Tibial artery (tissue), 4 donors: ENCODE data around the gene NRXN3.

ENCODE experiments used
- DNase-seq, 2 donors: peaks; one replicate each; pipeline ENCODE4 v3.0.0-alpha.2; 2019
- H3K27ac ChIP-seq, 2 donors: fragments of 200-600 bp; sonication (generic) in 1 of 2; 1 replicate in 1 of 2; 2 replicates in 1 of 2; pipeline ENCODE4 v1.5.1; 2018 to 2019; ENCODE audit warnings: mild to moderate bottlenecking in 1 of 2
- H3K27me3 ChIP-seq, 2 donors: fragments of 200-600 bp; sonication (generic) in 1 of 2; one replicate each; pipeline versions ENCODE4 v1.5.1 to v1.6.0; 2016 to 2019
- H3K36me3 ChIP-seq, 3 donors: fragments of 200-600 bp; sonication (generic) in 2 of 3; one replicate each; pipeline ENCODE4 v1.5.1; 2016 to 2019; ENCODE audit warnings: mild to moderate bottlenecking in 2 of 3
- H3K4me1 ChIP-seq, 4 donors: fragments of 200-600 bp; sonication (generic) in 2 of 4; 1 replicate in 3 of 4; 2 replicates in 1 of 4; pipeline ENCODE4 v1.5.1; 2016 to 2019
- H3K4me3 ChIP-seq, 2 donors: fragments of 200-600 bp; sonication (generic) in 1 of 2; 1 replicate in 1 of 2; 2 replicates in 1 of 2; pipeline ENCODE4 v1.5.1; 2018 to 2019; ENCODE audit warnings: mild to moderate bottlenecking in 2 of 2
- H3K9me3 ChIP-seq, 3 donors: fragments of 200-600 bp; sonication (generic) in 1 of 3; one replicate each; pipeline ENCODE4 v1.5.1; 2016 to 2019
- CTCF ChIP-seq, 2 experiments: fragments of 200-600 bp in 1 of 2; fragments of 450-650 bp in 1 of 2; IDR thresholded peaks; one replicate each; pipeline ENCODE4 v1.5.1; 2017 to 2019; ENCODE audit warnings: antibody characterized with exemption in 2 of 2, mild to moderate bottlenecking in 1 of 2, moderate library complexity in 1 of 2
- intact Hi-C: fragments of 100-400 bp; cut with DNase I; formaldehyde crosslinking; loops from one replicate; pipeline ENCODE4 v1.15.0; 2023; ENCODE audit warnings: low total_unique reads

The NRXN3 gene

GRCh38 chr14:79298373-79298772 is 1128.2 kb downstream of the NRXN3 start:
- TF ChIP-seq CTCF (IDR thresholded peaks at IDR 0.05): no peak
- H3K27me3 ChIP-seq: no peaks in the 10 kb centered on the region
- DNase-seq: no peak
- intact Hi-C loops: no loop called here
- H3K4me3 ChIP-seq: no peak overlapping the region
- no peak overlapping the region for H3K27ac ChIP-seq
- H3K4me1 ChIP-seq: no peaks in the 10 kb centered on the region
- H3K36me3 ChIP-seq: no peaks in the 10 kb centered on the region
- H3K9me3 ChIP-seq: no peaks in the 10 kb centered on the region

- TF ChIP-seq CTCF (IDR thresholded peaks at IDR 0.05): no peak
- intact Hi-C loops: no loop called here
- no peak overlapping the region for H3K4me3 ChIP-seq
- H3K27ac ChIP-seq: no peak overlapping the region
- no peaks in the 10 kb centered on the region for H3K9me3 ChIP-seq
- no peak for DNase-seq
- H3K4me1 ChIP-seq: no peaks in the 10 kb centered on the region
- no peaks in the 10 kb centered on the region for H3K27me3 ChIP-seq
- no peaks in the 10 kb centered on the region for H3K36me3 ChIP-seq
Observed at GRCh38 chr14:79299162-79299561, 1129.0 kb downstream of the NRXN3 start.

- no peaks in the 10 kb centered on the region for H3K36me3 ChIP-seq
- no peak overlapping the region for H3K4me3 ChIP-seq
- no peak for TF ChIP-seq CTCF (IDR thresholded peaks at IDR 0.05)
- no peaks in the 10 kb centered on the region for H3K9me3 ChIP-seq
- H3K27ac ChIP-seq: no peak overlapping the region
- no peaks in the 10 kb centered on the region for H3K4me1 ChIP-seq
- intact Hi-C loops: no loop called here
- no peaks in the 10 kb centered on the region for H3K27me3 ChIP-seq
- no peak for DNase-seq
Observed at GRCh38 chr14:79304279-79304678, 1134.1 kb downstream of the NRXN3 start.

- no peak for TF ChIP-seq CTCF (IDR thresholded peaks at IDR 0.05)
- no peak overlapping the region for H3K27ac ChIP-seq
- no peaks in the 10 kb centered on the region for H3K27me3 ChIP-seq
- no peaks in the 10 kb centered on the region for H3K36me3 ChIP-seq
- H3K4me1 ChIP-seq: no peaks in the 10 kb centered on the region
- no peaks in the 10 kb centered on the region for H3K9me3 ChIP-seq
- intact Hi-C loops: no loop called here
- H3K4me3 ChIP-seq: no peak overlapping the region
- no peak for DNase-seq
Observed at GRCh38 chr14:79306546-79306945, 1136.4 kb downstream of the NRXN3 start.

GRCh38 chr14:79318371-79318770 is 1148.2 kb downstream of the NRXN3 start:
- H3K4me1 ChIP-seq: no peaks in the 10 kb centered on the region
- H3K4me3 ChIP-seq: no peak overlapping the region
- TF ChIP-seq CTCF (IDR thresholded peaks at IDR 0.05): no peak
- intact Hi-C loops: no loop called here
- H3K9me3 ChIP-seq: no peaks in the 10 kb centered on the region
- H3K36me3 ChIP-seq: no peaks in the 10 kb centered on the region
- no peak overlapping the region for H3K27ac ChIP-seq
- no peak for DNase-seq
- no peaks in the 10 kb centered on the region for H3K27me3 ChIP-seq

- no peak for DNase-seq
- Histone ChIP-seq H3K36me3 (no peaks in the 10 kb centered on the region), H3K27me3 (no peaks in the 10 kb centered on the region), H3K4me1 (no peaks in the 10 kb centered on the region), H3K4me3 (no peak overlapping the region), H3K9me3 (no peaks in the 10 kb centered on the region), H3K27ac (no peak overlapping the region)
- TF ChIP-seq CTCF (IDR thresholded peaks at IDR 0.05): no peak
- intact Hi-C loops: no loop called here
Observed at GRCh38 chr14:79320561-79320960, 1150.4 kb downstream of the NRXN3 start.
